GM21723 (cell line): Measurements from ENCODE around the gene PCDH9.
"Not testable (repeated sequence)": the region's sequence is repeated elsewhere in the genome, so short reads cannot be mapped to it uniquely, and the experiment has no call there.

Experiments used
- ATAC-seq: cut with Tn5 transposase; IDR thresholded peaks from one replicate; pipeline ENCODE4 v1.9.1; 2021; ENCODE audit warnings: mild to moderate bottlenecking, moderate library complexity; ENCODE audit not compliant: unreplicated experiment

PCDH9 gene

GRCh38 chr13:66621906-66622447, 608.2 kb downstream of the PCDH9 start:
- not testable (repeated sequence) for ATAC-seq

- no peak for ATAC-seq
Observed at GRCh38 chr13:66618702-66619101, 611.4 kb downstream of the PCDH9 start.

- ATAC-seq: no peak
Observed at GRCh38 chr13:66617786-66618185, 612.4 kb downstream of the PCDH9 start.

GRCh38 chr13:66612983-66613382, 617.2 kb downstream of the PCDH9 start:
- no peak for ATAC-seq

GRCh38 chr13:66586489-66586888, 643.6 kb downstream of the PCDH9 start:
- no peak for ATAC-seq

GRCh38 chr13:66585669-66586203, 644.4 kb downstream of the PCDH9 start:
- ATAC-seq: no peak

DNA sequence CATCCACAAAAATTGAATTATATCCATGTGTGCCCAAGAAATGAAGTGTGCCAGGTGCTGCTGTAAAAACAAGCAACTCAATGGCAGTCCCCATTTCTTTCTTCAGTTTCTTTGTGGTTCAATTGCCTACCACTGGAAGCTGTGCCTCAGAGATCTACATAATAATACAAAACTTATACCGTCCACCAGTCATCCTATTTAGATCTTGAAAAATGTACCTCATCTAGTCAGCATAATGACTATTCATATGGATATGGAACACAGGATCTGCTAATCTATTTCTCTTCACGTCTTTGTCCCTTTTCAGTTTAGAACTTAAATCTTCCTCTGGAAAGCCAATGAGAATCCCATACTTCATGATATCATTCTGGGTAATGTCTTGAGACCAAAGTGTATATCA, 648.5 kb downstream of the PCDH9 start:
- no peak for ATAC-seq

DNA sequence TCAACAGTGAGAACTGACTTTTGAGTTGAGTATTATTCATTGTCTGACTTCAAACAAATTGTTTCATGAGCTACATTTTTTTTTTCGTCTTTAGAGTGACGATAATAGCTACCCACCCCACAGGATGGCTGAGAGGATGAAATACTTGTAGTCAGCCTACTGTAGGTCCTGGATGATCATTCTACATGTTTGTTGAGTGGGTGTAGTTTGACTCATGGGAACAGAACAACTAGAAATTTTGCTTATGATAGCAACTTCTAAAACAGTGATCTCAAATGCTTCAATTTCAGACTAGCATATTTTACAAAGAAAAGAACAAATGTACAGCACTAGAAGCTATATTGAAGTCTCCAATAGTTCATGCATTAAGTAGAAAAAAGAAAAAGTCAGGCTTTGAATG, 651.8 kb downstream of the PCDH9 start:
- ATAC-seq: no peak

GRCh38 chr13:66577358-66577757, 652.8 kb downstream of the PCDH9 start:
- ATAC-seq: no peak

DNA sequence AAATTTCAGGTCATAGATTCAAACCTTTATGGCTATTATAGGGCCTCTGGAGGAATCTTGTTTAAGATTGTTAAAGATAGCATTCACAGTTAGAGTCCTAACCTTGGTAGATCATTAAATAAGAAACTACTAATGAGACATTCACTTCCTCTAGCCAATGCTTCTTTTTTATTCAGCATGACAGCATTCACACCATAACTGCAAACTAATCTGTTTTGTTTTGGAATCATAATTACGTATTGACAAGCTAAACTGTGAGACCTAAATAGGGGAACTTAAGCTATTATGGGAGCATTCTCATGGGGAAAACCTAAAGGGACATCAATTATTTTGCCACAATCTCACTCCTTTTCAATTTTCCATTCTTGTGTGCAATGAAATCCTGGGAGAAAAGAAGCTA, 653.8 kb downstream of the PCDH9 start:
- no peak for ATAC-seq

GRCh38 chr13:66574606-66575005, 655.5 kb downstream of the PCDH9 start:
- no peak for ATAC-seq

DNA sequence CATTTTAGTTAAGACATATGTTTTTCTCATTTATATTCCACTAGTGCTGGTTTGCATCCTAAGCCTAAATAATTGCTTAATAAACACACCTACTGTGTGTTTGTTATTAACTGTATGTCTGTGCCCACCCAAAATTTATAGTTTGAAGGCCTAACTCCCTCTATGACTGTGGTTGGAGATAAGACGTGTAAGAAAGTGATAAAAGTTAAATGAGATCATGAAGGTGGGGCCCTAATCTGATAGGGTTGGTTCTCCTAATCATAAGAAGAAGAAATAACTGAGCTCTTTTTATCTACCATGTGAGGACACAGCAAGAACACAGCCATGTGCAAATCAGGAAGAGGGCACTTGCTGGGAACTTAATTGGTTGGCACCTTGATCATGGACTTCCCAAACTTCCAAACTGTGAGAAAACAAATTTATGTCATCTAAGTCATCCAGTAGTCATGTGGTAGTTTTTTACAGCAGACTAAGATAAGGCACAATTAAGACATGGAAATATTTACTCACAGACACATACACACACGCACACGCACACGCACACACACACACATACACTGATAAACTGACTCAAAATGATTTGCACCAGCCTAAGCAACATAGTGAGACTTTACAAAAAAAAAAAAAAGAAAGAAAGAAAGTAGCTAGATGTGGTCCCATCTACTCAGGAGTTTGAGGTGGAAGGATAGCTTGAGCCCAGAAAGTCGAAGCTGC, 662.1 kb downstream of the PCDH9 start:
- ATAC-seq: no peak

DNA sequence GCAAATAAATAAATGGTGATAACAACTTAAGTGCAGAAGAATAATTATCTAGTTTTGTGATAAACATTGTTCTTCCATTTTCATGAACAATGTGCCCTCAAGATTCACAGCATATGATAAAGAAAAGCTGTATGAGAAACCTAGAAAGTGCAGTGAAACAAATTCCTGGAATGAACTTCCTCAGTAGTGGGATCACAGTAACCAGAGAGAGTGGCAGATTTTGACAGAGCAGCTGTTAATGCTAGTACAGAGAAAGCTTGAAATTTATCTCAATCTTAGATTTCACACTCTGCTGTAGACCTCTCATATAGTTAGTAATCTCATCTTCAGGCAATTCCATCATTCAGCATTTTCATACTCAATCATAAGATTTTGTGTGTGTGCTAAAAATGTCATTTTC, 664.9 kb downstream of the PCDH9 start:
- no peak for ATAC-seq

- ATAC-seq: no peak
Observed at GRCh38 chr13:66563076-66563475, 667.1 kb downstream of the PCDH9 start.

DNA sequence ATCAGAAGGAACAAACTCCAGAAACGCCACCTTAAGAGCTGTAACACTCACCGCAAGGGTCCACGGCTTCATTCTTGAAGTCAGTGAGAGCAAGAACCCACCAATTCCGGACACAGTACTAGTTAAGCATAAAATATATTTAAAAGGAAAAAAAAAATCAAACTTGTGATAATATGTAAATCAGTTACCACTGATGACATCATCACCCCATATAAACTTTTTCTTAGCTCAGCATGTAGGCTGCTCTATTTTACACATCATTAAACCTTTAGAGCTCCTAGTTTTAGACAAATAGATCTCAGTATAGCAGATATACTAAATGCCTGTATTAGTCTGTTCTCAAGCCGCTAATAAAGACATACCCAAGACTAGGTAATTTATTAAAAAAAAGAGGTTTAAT, 668.1 kb downstream of the PCDH9 start:
- ATAC-seq: no peak

DNA sequence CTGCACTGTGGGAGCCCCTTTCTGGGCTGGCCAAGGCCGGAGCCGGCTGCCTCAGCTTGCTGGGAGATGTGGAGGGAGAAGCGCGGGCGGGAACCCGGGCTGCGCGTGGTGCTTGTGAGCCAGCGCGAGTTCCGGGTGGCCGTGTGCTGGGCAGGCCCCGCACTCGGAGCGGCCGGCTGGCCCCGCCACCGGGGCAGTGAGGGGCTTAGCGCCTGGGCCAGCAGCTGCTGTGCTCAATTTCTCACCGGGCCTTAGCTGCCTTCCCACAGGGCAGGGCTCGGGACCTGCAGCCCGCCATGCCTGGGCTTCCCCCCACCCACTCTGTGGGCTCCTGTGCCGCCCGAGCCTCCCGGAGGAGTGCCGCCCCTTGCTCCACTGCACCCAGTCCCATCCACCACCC, 669.1 kb downstream of the PCDH9 start:
- ATAC-seq: no peak

- no peak for ATAC-seq
Observed at GRCh38 chr13:66560189-66560588, 669.9 kb downstream of the PCDH9 start.

- ATAC-seq: no peak
Observed at GRCh38 chr13:66559093-66559492, 671.0 kb downstream of the PCDH9 start.

- ATAC-seq: no peak
Observed at GRCh38 chr13:66558506-66558905, 671.6 kb downstream of the PCDH9 start.

DNA sequence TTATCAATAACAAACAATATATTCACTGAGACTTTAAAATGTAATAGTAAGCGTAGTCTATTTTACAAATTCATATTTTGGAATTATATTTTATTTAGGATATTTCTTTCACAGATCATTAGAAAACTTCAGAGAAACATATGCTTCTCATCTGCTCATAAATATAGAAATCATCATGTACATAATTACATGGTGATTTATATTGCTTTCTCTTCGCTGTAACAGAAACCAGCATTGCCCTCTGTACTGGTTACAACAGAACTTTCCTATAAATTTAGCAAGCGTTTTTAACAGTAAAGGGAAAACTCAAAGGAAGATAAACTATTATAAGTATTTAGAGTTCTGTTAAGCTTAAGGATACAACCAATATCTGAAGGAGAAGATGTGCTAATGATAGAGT, 672.8 kb downstream of the PCDH9 start:
- ATAC-seq: no peak

- ATAC-seq: no peak
Observed at GRCh38 chr13:66556306-66556705, 673.8 kb downstream of the PCDH9 start.

DNA sequence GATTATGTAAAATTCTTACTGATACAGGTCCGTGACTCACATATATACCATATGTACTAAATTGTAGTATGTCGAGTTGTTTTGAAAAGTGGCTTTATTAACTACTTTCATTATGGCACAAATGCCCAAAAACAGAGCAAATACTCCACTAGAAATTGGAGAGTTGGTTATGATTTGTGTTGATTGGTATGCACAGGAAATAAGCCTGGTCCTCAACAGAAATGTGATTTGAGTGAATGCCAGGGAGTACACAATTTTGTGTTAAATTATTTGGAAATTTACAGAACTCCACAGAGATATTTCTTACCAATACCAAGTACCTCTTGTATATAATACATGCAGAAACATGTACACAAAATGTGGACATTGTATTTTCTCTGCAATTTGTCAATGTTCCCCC, 676.7 kb downstream of the PCDH9 start:
- ATAC-seq: no peak

GRCh38 chr13:66551128-66551527, 679.0 kb downstream of the PCDH9 start:
- no peak for ATAC-seq
